Retina (tissue), 1 donor: Measurements from ENCODE around the gene LETM1.
"Not testable (repeated sequence)": the region's sequence is repeated elsewhere in the genome, so short reads cannot be mapped to it uniquely, and the experiment has no call there.

Source experiments
- DNase-seq: peaks from one replicate; pipeline ENCODE4 v3.0.0-alpha.2; 2016

LETM1 gene

GRCh38 chr4:1851160-1851559 lies 4.8 kb downstream of the LETM1 start:
- no peak for DNase-seq

GRCh38 chr4:1850276-1850675 lies 5.7 kb downstream of the LETM1 start:
- DNase-seq, result no peak

GRCh38 chr4:1846580-1846979 lies 9.4 kb downstream of the LETM1 start:
- DNase-seq, result no peak

GRCh38 chr4:1844618-1845017 lies 11.3 kb downstream of the LETM1 start:
- not testable (repeated sequence) for DNase-seq

- DNase-seq, result no peak
Observed at GRCh38 chr4:1843852-1844251, 12.1 kb downstream of the LETM1 start.

- DNase-seq, result no peak
Observed at GRCh38 chr4:1842993-1843448, 12.9 kb downstream of the LETM1 start.

- DNase-seq, result no peak
Observed at GRCh38 chr4:1842339-1842895, 13.5 kb downstream of the LETM1 start.

GRCh38 chr4:1841887-1842210 lies 14.1 kb downstream of the LETM1 start:
- DNase-seq, result no peak

GRCh38 chr4:1841201-1841886 lies 14.6 kb downstream of the LETM1 start:
- no peak for DNase-seq

GRCh38 chr4:1839282-1839681 lies 16.7 kb downstream of the LETM1 start:
- no peak for DNase-seq

GRCh38 chr4:1837069-1837468 lies 18.9 kb downstream of the LETM1 start:
- DNase-seq, result no peak

- no peak for DNase-seq
Observed at GRCh38 chr4:1836650-1837049, 19.3 kb downstream of the LETM1 start.

GRCh38 chr4:1835836-1836235 lies 20.1 kb downstream of the LETM1 start:
- not testable (repeated sequence) for DNase-seq

- DNase-seq, result no peak
Observed at GRCh38 chr4:1834047-1834775, 21.7 kb downstream of the LETM1 start.

- no peak for DNase-seq
Observed at GRCh38 chr4:1833307-1834046, 22.5 kb downstream of the LETM1 start.

GRCh38 chr4:1832690-1833089 lies 23.3 kb downstream of the LETM1 start:
- no peak for DNase-seq

GRCh38 chr4:1831331-1831730 lies 24.6 kb downstream of the LETM1 start:
- DNase-seq, result no peak

GRCh38 chr4:1830642-1831228 lies 25.2 kb downstream of the LETM1 start:
- DNase-seq, result no peak

- no peak for DNase-seq
Observed at GRCh38 chr4:1830234-1830633, 25.7 kb downstream of the LETM1 start.

- no peak for DNase-seq
Observed at GRCh38 chr4:1826531-1827350, 29.2 kb downstream of the LETM1 start.

- DNase-seq, result no peak
Observed at GRCh38 chr4:1825326-1825725, 30.6 kb downstream of the LETM1 start.

GRCh38 chr4:1824746-1825145 lies 31.2 kb downstream of the LETM1 start:
- DNase-seq, result no peak
